ENCODE measurements around the gene POLR1E.
"Not testable (repeated sequence)": the region's sequence is repeated elsewhere in the genome, so short reads cannot be mapped to it uniquely, and the experiment has no call there.

- TF ChIP-seq, protein P1, sequence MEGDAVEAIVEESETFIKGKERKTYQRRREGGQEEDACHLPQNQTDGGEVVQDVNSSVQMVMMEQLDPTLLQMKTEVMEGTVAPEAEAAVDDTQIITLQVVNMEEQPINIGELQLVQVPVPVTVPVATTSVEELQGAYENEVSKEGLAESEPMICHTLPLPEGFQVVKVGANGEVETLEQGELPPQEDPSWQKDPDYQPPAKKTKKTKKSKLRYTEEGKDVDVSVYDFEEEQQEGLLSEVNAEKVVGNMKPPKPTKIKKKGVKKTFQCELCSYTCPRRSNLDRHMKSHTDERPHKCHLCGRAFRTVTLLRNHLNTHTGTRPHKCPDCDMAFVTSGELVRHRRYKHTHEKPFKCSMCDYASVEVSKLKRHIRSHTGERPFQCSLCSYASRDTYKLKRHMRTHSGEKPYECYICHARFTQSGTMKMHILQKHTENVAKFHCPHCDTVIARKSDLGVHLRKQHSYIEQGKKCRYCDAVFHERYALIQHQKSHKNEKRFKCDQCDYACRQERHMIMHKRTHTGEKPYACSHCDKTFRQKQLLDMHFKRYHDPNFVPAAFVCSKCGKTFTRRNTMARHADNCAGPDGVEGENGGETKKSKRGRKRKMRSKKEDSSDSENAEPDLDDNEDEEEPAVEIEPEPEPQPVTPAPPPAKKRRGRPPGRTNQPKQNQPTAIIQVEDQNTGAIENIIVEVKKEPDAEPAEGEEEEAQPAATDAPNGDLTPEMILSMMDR (optimal IDR thresholded peaks at IDR 0.05 in 1 of 3, IDR thresholded peaks at IDR 0.05 in 1 of 3, conservative IDR thresholded peaks at IDR 0.05 in 1 of 3; ENCODE audit: extremely low read depth in 1 of 3, insufficient read depth in 2 of 3, low read length in 3 of 3), result not testable (repeated sequence)
- TF ChIP-seq EZH2 (IDR thresholded peaks at IDR 0.05; ENCODE audit: low read length), result not testable (repeated sequence)
These were observed 18.2 kb upstream of the POLR1E start for GRCh38 chr9:37467530-37467929.

Data from keratinocyte (primary cell).